GM18517 (cell line): Measurements from ENCODE around the gene GPATCH2L.

Source experiments
- ATAC-seq: cut with Tn5 transposase; IDR thresholded peaks from one replicate; pipeline ENCODE4 v1.9.1; 2021; ENCODE audit warnings: mild to moderate bottlenecking, moderate library complexity; ENCODE audit not compliant: unreplicated experiment

Gene GPATCH2L

DNA sequence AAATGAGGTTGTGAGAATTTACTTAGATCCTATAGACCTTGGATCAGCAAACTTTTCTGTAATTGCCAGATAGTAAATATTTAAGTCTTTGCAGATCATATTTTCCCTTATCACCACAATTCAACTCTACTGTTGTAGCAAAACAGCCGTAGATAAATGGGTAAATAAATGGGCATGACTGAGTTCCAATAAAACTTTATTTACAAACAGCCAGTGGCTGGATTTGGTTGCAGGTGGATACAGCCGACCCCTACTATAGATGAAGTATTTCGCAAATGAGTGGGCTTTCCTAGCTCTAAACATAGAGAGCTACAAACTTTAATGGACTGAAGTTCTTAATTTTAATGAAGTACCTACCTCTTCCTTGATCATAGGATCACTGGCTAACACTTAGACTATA, 100.7 kb downstream of the GPATCH2L start:
- no peak for ATAC-seq

DNA sequence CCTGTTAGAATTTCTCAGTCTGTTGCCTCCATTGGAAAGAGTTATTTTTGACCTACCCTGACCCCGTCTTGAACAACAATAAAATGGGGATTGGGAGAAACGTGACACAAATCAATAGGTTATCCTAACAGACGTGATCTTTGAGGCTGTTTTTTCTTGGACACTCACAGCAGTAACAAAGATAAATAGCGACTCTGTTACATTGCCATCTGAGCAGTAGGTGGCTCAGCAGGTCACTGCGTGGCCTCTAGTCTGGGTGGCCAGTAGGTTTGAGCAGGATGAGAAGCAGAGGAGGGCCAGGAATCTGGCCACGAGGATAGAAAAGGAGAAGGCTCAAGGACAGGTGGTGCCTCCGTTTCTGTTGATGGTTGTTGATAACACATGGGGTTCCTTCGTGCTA, 101.4 kb downstream of the GPATCH2L start:
- ATAC-seq, result no peak

DNA sequence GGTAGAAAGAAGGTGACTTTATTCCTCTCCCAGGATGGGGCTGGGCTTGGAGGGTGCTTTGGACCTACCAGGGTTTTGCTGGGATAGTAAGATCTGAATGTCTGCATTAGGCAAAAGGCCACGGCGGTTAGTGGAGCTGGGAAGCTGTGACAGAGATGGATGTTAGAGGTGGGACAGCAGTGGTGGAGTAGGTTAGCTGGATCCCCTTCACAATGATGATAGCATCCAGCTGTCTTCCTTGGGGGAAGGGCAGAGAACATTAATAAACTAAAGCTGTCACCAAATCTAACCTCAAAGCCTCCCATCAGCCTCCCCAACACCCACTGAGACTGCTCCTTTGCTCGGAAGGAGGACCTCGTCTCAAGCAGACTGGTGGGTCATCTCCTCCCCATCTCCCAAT, 104.8 kb downstream of the GPATCH2L start:
- ATAC-seq, result no peak

DNA sequence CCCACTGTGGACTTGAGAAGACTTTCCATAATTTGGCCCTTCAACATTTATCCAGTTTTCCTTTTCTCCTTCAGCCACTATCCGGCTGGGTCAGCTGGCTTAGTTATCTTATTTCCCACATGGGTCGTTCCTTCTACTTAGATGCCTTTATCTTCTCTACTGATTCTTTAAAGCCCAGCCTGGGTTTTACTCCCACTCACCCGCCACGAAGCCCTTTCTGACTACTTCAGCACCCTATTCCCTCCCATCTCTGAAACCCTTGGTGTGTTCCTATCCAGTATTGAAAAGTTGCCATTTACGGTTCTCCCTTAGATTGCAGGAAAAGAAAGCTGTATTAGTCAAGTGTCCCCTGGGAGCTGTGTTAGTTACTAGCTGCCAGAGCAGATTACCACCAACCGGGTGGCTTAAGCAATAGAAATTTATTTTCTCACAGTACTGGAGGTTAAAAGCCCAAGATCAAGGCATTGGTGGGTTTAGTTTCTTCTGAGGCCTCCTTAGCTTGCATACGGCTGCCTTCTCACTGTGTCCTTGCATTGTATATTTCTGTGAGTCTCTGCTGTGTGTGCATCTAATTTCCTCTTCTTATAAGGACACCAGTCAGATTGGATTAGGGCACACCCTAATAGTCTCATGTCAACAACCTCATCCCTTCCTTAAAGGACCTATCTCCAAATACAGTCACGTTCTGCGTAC, 105.5 kb downstream of the GPATCH2L start:
- no peak for ATAC-seq

DNA sequence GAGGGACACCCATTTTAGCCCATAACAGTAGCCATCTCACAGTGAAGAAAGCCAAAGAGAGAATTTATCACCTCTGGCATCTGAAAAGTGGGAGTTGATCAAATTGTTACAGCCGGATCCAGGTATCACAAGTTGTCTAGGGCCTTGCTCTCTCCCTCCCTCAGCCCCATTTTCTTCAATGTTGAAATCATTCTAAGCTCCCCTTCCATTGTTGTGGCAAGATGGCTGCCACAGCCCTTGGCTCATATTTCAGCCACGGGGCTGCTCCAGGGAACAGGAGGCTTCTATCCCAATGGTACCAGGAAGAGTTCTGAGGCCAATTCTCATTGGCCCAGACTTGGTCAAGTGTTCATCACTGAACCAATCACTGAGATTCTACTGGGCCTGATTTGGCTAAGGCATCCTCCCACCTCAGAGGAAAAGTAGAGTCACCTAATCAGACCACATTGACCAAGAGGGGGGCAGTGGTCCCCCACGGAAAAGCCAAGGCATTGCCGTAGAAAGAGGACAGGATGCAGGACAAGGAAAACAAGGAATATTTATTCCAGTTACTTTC, 106.2 kb downstream of the GPATCH2L start:
- ATAC-seq, result no peak

DNA sequence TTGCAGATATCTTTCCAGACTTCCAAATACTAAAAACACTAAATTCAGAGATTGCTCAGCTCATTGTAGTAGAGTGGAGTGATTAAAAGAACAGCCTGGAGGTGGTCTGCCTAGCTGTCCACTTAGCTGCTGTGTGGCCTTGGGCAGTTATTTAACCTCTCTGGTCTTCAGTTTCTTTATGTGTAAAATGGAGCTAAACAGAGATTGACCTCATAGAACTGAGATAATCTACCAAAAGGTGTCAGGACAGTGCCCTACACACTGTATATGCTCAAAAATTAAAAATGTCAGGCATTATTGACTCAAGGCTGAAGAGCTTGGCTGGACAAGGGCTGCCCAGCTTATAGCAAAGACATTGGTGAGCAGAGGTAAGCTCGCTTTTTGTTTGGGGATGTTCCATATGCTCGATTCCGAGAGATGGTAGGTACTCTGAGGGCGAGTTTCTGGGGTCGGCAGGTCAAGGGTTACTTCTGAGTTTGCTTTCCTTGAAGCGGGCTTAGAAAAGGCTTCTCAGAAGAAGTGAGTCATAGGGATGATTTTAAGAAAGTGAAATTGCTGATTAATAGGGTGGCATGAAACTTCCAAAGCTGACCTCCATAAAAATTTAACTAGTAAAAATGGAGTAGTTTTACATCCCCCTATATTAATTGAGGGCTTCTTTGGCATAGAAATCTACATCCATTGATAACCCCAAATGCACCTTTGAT, 107.5 kb downstream of the GPATCH2L start:
- no peak for ATAC-seq

DNA sequence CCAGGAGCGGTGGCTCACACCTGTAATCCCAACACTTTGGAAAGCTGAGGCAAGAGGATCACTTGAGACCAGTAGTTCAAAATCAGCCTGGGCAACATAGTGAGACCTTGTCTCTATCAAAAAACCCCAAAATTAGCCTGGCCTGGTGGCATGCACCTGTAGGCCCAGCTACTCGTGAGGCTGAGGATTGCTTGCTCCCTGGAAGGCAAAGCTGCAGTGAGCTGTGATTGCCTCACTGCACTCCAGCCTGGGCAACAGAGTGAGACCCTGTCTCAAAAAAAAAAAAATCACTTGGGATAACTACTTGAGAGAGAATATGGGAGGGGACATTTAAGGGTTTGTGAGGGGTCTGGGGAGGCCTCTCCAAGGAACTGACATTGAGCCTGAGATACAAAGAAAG, 109.0 kb downstream of the GPATCH2L start:
- ATAC-seq, result no peak

DNA sequence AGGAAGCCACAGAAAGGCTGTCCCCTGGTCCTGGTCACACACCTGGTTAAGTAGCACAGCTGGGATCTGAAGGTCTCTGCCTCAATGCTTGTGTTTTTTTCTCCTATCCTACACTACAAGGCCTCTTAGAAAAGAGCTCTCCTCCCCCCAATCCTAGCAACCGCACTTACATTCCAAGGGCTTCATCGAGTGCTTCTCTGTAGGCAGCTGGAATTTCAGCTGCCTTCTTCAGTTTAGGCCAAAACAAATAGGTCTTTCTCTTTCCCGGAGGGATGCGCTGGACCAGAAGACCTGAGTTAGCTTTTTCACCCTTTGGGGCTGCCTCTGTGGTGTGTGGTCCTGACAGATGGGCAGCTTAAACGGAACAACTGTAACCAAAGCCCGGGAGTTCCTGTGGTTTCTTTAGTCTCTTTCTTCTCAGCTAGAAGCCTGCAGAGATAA, 109.7 kb downstream of the GPATCH2L start:
- no peak for ATAC-seq

DNA sequence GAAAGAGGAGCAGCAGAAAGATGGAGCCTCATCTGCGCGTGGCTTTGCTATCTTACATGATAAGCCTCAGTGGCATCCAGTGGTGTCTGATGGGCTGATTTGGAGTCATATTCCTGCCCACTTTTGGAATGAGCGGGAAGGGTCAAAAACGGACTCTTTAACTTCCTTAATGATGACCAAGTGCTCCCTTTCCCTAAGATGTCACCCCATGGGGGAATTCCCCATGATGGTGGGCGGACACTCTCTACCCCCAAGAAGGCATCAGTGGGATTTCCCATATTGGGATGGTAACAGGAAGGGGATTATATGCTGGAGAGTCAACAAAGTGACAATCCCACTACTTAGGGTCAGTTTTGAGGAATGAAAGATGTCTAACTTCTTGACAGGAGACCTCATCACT, 110.9 kb downstream of the GPATCH2L start:
- ATAC-seq, result no peak
